Fibroblast of skin of abdomen (primary cell): ENCODE data around the gene MRPS27.
"Not testable (repeated sequence)": the region's sequence is repeated elsewhere in the genome, so short reads cannot be mapped to it uniquely, and the experiment has no call there.

Experiments used
- DNase-seq: peaks from one replicate; pipeline ENCODE4 v3.0.0-alpha.2; 2013

The MRPS27 gene

DNA sequence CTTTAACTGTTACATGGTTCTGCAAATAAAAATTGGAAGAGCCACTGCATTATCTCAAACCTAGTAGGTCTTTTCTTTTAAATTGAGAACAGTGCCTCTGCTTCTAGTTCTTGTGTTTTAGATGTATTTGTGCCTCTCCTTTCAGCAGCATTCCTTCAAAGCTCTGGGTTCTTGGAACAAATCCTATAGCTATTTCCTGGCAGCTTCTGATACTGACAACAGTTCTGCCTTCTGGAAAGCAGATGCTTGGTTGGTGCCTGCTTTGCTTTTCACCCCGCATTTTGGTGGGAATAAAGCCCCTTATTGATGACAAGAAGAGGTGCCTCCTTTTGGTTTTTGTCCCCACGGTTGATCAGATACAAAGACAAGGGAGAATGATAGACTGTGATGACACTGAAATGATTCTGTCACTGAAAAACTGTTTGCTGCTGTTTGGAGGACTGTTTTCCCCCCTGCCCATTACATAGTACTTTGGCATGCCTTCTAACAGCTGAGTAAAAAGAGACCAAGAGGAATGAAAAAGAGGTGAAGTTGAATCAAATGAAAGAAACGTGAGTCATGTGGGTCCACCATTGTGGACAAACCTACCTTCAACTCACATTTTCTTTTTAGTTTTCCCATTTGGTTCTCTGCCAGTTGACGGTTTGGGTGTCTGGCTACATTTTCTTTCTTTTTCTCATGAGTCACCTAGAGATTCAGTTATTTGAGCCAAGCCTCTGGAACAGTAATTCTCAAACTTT is 5.7 kb upstream of the MRPS27 start:
- DNase-seq: peak; percentile 89

DNA sequence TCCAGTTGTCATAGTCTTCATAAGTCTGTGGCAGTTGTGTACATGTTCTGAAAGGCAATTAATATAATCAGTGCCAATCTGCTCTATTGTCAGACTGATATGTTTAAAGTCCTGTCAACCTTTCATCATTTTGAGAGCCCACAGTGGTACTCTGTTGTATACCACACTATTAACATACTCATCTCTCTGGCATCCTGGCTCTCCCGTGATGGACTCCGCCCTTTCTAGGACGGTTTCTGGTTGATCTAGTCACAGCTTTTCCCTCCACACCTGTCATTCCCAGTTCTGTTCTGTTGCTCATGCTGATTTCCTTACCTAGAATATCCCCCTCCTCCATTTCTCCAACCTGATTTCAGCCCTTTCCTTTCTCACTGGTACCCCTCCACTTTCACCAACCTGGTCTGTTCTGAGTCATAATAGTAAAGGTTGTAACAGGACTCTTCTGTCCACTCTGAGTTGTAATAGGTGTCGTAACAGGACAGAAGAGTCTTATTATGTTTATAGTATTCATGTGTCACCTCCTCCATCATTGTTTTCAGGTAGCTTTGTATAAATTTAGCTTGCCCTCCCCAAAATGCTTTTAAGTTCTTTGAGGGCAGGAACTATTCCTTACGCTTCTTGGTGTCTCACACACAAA is 4.3 kb upstream of the MRPS27 start:
- no peak for DNase-seq

DNA sequence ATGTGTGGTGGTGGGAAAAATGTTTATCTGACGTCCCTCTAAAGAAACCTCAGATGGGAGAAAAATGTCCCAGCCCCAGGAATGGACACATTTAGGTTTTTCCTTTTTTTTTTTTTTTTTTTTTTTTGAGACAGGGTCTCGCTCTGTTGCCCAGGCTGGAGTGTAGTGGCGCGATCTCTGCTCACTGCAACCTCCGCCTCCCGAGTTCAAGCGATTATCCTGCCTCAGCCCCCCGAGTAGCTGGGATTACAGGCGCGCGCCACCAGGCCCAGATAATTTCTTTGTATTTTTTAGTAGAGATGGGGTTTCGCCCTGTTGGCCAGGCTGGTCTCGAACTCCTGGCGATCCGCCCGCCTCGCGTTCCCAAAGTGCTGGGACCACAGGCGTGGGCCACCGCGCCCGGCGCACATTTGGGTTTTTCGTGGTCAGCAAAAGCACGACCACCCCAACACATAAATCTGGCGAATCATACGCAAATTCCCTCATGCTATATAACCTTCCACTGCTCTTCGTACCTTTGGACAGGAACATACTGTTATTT is 535 bp downstream of the MRPS27 start:
- not testable (repeated sequence) for DNase-seq

DNA sequence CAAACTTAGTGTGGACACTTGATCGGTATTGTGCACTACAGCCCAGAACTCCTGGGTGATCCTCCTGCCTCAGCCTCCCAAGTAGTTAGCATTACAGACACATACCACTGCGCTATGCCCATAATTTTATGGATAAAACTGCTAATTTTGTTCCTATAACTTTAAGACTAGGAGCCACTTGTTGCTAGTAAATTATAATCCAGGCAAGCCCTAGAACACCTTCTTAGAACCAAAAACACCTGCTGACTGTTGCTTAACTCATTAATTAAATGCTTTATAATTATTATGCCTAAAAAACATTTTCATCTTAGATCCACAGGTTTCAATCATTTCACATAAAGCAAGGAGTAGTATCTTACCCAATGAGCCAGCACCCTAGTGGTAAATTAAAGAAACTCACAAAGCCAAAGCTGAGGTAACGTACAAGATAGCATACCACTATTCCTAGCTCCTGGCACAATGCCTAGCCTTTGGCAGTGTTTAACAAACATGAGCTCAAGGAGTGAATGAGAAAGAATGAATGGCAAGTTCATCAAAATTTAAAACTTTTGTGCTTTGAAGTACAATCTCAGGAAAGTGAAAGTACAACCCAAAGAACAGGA is 5.4 kb downstream of the MRPS27 start:
- DNase-seq: peak; percentile 59

DNA sequence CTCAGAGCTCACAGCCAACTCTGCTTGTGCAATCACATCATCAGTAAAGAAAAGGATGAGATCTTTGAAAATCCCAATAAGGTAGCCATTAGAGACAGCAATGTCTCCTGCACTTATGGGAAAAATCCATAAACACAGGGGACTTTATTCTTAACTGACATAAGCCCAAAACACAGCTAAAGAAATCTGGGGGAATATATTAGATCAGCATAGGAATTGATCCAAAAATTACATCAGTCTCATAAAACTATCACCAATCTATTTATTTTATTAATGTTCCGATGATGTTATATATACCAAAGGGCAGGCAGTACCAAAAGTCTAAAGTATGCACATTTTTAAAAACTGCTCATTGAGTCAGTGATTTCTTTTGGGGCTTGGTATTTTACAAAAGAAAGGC is 6.9 kb downstream of the MRPS27 start:
- DNase-seq: no peak

DNA sequence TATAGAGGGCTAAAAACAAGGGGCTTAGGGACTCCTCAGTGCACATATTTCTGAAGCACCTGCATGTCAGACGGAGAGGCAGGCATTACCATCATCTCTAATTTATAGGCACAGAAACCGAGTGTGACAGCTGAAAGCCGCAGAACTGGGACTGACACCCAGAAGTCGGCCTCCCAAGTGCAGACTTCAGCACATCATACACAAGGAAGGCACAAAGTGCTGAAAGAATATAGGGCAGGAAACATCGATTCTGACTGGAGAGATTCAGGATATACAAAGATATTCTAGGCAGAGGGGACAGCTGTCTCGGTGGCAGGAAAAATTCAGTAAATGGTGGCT is 11.2 kb downstream of the MRPS27 start:
- DNase-seq: no peak

DNA sequence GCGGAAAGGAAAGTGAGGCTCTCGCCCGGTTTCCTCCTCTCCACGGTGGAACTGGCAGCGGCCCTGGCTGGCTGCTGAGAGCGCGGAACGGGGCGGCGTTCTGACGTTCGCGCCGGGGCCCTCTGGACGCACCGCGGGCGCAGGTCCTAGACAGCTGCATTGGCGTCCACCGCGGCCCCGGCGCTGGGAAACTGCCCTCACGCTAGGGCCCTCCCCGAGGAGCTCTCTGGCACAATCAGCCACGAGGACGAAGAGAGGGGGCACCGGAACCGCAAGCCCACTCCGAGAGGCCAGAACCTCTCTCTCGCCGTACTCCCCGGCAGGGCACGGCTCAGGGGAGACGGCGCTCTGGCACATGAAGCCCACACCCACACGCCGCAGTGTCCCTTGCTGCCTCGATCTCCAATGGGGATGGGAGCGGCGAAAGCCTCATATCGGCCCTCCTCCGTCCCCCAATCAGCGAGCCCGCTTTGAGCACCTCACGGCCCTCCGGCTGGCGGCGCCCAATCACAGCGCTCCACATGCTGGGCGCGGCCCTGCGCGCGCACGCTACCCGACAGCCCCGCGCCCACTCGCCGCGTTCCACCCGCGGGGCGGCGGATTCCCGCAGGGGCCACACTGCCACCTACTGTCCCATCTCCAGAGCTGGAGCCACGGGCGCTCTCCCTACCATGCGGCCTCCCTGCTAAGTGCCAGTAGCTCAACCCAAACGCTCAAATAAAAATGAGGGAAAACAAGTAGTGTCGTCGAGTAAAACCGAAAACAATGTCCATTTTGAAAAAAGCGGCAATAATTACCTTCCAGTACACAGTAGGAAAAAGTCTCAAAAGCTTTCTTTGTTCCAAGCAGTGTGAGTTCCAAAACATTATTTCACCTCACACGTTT is 11.8 kb downstream of the MRPS27 start:
- DNase-seq: peak; percentile 98

DNA sequence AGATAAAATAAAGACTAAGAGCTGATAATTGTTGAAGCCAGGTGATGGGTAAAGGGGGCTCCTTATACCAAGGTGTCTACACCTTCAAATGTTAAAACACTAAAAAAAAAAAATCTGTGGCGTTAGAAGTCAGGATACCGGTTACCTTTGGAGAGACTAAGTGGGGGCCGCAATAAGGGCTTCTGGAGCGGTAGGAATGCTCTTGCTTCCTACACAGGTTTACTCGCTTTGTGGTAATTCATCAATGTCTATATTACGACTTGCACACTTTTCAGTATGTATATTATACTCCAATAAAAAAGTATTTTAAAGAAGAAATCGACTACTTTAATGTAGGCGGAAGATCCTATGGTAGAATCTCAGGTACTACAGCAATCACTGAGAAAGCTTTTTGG is 12.5 kb downstream of the MRPS27 start:
- DNase-seq: no peak

DNA sequence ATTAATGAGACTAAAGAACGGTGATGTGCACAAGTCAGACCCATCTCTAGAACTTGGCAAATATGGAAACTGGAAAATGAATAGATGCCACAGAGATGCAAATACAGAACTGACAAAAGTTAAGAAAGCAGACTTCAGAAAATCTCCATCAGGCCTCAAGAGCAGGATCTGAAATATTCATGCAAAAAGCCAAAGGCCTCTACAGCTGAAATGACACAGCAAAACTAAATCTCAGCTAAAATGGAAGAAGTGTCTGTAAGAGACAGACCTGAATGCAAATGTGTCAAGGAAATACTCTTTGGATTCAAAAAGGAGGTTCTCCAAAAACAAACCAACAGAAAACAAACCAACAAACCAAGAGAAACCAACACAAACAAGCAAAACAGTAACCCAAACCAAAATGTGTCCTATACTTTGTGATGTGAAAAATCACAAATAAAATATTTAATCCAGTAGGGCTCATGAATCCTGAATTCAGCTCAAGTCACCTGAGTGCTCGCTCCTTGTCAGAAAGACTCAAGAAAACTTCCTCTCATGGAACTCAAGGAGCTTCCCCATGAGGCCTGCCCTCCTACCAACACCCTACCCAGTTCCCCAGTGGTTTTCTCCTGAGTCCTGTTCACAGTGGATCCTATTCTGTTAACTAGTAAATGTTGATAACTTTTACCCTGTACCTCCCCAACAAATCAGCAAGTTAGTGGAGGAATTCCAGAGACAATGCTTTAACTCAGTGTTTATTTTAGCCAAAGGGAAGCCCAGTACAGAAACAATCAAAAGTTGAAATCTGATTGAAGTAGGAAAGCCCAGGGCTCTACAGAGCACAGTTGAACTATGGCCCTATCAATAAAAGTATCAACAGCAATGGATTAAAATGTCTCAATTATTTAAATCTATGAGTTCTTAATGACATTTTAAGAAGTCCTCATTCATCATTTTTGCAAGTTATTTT is 14.6 kb downstream of the MRPS27 start:
- no peak for DNase-seq

DNA sequence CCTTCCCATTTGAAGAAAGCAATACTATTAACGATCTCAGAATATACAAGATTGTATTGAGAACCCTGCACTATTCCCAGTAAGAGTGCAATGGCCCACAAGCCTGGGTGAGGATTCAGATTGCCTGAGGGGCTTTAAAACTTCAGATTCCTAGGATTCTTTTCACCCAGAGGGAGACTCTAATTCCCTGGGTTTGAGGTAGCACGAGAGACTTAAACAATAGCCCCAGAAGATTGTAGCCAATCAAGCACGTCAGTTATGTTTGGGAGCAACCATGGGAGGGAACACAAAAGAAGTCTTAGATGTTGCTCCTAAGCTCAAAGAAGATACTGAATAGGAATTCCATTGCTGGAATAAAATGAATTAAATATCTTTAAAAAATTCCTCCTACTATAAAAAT is 17.9 kb downstream of the MRPS27 start:
- DNase-seq: no peak

DNA sequence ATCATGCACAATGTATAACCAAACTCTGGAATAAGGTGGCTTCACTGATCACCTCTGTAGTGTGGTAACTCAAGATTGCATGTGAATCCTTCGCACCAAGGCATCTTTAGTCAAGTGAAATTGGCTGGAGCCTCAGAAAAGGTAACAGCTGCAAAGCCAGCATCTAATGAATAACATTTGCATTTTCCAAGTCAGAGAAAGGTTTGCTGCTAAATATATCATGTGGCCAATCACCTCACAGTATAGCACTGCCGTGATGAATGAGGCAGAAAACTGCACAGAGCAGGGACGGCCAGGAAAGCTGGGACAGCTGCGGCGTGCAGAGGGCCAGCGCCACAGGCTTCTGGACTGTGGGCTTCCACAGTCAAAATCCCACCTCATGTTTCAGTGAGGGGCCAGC is 18.5 kb downstream of the MRPS27 start:
- DNase-seq: no peak

DNA sequence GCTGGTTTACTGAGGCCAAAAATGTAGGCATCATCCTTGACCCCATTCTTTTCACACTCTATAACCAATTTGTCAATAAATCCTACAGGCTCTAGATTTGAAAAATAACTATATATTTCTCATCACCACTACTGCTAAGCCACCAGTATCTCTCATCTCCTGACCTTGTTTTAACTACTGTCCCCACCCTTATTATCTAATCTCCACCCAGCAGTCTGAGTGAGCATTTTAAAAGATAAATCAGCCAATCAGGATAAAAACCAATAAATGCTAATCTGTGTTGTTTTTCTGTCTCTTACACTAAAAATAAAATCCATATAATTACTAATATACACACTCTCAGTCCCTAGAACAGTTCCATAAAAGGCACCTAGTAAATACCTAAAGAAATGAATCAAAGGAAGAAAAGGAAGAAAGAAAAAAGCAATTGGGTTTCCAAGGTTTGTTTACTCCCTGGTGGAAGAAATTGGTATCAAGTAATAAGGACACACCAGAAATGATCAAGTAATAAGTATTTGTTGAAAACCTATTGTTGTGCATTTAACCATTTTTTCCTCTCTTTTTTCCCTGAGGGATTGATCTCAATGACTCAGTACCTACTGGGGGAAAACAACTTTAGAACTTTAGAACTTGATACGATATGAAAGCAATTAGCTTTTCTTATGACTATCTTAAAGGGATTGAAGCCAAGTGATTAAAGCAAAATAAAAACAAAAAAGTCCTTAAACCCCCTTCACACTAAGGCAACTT is 19.3 kb downstream of the MRPS27 start:
- DNase-seq: no peak

DNA sequence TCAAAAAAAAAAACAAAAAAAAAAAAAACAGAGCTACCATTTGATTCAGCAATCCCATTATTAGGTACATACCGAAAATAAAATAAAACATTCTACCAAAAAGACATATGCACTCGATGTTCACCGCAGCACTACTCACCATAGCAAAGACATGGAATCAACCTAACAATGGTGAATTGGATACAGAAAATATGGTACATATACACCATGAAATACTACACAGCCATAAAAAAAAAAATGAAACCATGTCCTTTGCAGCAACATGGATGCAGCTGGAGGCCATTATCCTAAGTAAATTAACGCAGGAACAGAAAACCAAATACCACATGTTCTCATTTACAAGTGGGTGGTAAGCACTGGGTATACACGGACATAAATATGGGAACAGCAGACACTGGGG is 21.3 kb downstream of the MRPS27 start:
- DNase-seq: no peak

DNA sequence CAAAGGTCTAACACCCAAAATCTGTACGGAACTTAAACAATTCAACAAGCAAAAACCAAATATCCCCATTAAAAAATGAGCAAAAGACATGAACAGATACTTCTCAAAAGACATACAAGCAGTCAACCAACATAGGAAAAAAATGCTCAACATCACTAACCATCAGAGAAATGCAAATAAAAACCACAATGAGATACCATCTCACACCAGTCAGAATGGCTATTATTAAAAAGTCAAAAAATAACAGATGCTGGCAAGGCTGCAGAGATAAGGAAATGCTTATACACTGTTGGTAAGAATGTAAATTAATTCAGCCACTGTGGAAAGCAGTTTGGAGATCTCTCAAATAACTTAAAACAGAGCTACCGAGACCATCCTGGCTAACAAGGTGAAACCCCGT is 21.9 kb downstream of the MRPS27 start:
- DNase-seq: not testable (repeated sequence)

DNA sequence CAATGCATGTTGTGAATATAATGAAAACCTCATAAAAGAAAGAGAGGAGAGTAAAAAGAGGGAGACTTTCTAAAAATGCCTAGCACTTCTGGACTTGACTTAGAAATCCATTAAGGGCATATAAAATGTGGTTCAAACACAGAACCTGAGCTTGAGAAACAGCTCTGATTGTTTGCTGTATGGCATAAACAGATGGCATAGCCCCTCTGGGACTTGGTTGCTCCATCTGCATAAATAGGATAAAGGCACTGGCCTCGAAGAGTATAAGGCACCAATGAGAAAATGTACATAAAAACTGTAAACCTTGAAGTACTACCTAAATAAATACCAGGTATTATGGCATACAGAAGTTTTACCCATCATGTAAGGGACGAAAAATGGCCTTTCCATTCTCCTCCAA is 23.8 kb downstream of the MRPS27 start:
- no peak for DNase-seq

DNA sequence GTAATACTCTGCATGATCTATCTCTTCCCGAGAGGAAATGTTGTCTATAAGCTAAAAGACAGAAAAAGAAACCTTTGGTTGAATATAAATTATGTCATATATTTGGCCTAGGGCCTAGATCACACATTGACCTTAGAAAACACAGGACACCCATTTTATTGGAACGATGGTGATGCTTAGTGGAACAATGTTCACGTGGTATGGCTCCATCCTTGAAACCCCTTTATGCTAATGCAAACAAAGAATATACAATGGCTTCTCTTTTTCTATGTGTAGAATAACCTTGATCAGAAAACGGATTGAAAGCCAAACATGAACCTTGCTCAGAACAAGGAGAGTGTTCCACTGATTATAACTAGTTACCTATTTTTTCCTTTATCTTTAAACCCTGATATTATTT is 24.5 kb downstream of the MRPS27 start:
- DNase-seq: no peak

DNA sequence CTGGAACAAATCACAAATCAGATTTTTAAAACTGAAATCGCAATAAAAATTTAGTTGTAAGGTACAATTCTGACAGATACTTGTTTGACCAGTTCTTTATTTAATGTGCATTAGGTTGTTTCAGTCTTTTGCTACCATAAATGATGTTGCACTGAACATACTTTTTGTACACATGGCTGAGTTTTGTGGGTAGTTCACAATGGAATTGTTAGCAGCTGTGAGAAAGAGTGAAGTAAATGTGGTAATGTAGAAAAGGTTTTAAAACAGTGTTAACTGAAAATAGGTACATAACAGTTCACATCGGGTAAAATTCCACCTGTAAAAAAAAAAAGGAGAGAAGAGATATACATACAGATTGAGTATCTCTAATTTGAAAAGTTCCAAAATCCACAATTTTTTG is 25.6 kb downstream of the MRPS27 start:
- no peak for DNase-seq

DNA sequence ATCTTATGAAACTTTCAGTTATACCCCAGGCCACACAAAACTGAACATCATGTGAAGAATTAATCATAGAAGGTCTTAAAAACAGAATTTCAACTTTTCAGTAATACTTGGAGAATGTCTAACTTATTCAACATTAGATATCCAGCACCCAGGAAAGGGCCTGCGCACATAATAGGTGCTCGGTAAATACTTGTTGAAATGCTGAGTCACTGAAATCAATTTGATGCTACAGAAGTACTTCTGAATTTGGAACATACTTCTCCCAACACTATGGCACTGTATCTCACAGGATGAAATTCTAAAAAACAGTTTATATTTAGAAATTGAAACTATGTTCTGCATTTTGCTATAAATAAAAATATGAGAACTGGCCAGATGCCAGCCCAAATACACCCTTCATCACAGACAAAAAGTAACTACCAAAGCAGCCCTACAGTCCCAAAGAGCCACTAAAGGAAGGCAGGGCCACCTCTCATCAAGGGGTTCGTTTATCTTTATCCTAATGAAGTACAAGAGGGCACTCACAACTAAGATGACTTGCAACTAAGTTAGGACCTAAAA is 26.5 kb downstream of the MRPS27 start:
- DNase-seq: no peak

DNA sequence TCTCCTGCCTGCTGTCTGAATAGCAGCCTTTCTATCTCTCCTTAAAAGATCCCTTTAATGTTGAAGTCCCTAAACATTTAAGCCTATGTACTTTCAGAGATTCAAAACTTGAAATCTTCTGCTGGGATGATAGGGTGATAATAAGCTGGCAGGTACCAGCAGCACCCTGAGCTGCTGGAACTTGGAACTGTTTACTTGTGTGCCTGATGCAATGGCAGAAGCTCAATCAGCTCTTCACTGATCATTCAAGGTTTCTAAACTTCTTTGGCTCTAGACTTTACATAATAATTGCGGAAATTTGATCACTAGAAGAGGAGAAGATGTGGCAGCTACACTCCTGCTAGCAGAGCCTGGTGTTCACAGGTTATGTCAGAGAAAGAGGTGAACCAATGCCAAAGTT is 27.6 kb downstream of the MRPS27 start:
- no peak for DNase-seq

DNA sequence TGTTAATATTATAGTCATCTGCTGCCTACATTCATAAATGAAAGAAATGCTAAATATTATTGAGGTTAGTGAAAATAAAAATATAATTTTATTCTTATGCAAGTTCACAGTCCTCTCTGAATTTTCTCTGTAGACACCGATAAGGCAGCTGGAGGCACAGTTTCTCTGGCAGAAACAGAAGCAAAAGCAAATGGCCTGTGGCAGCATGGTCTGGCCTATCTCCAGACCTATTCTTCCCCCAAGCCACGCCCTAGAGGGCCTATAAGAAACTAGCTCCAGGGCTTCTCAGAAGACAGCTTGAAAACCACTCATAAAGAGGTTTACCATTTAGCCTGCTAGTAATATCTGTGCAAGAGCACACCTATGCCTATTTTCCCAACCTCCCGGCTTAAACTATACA is 28.4 kb downstream of the MRPS27 start:
- no peak for DNase-seq
